T-cell (primary cell): Measurements from ENCODE around the gene PPP1R7. TPM values are rescaled to one million over a fixed set of nuclear protein-coding genes. Genes with fewer than 3 reads are reported as not detected.

Experiments used
- ATAC-seq, 4 experiments: fragments of 200-7000 bp in 3 of 4; fragments of 150-1000 bp in 1 of 4; cut with Tn5 transposase; replicated peaks in 1 of 4; 1 replicate in 3 of 4; 2 replicates in 1 of 4; pipeline ENCODE4 v1.10.0; 2021; ENCODE audit warnings: moderate library complexity in 3 of 4, mild to moderate bottlenecking in 2 of 4, moderate number of reproducible peaks in 1 of 4
- CTCF ChIA-PET, 2 donors: fragments of 300-600 bp; sonication (Branson Sonifier 250); formaldehyde crosslinking; loops; one replicate each; lab custom pipeline; 2022; ENCODE audit warnings: antibody characterized with exemption in 2 of 2; lab: Charles Lee
- POLR2A ChIA-PET, 2 donors: fragments of 300-600 bp; sonication (Branson Sonifier 250); formaldehyde crosslinking; loops; one replicate each; lab custom pipeline; 2022; ENCODE audit warnings: antibody characterized with exemption in 2 of 2; lab: Charles Lee
- DNase-seq, 35 experiments: peaks; one replicate each; pipeline versions ENCODE4 v3.0.0 to v3.0.0-alpha.2; 2013 to 2023
- H3K27ac ChIP-seq: one replicate; pipeline ENCODE4 v1.5.1; 2013; ENCODE audit warnings: low read length
- H3K27me3 ChIP-seq, 2 experiments: replicated peaks in 1 of 2; 1 replicate in 1 of 2; 2 replicates in 1 of 2; pipeline versions ENCODE4 v1.6.1 to v1.7.0; 2013; ENCODE audit warnings: low read length in 1 of 2, mixed read lengths in 1 of 2; ENCODE audit not compliant: control insufficient read depth in 2 of 2, insufficient read depth in 2 of 2; ENCODE audit errors: extremely low read depth in 1 of 2
- H3K36me3 ChIP-seq, 2 donors: 1 replicate in 1 of 2; 2 replicates in 1 of 2; pipeline versions ENCODE4 v1.6.1 to v1.7.0; 2013; ENCODE audit warnings: low read length in 1 of 2; ENCODE audit not compliant: control insufficient read depth in 2 of 2, insufficient read depth in 1 of 2; ENCODE audit errors: extremely low read depth in 1 of 2
- H3K4me1 ChIP-seq, 2 experiments: 1 replicate in 1 of 2; 2 replicates in 1 of 2; pipeline versions ENCODE4 v1.6.1 to v1.7.0; 2013; ENCODE audit warnings: low read length in 2 of 2, mixed read lengths in 1 of 2; ENCODE audit not compliant: insufficient read depth in 2 of 2, control insufficient read depth in 1 of 2; ENCODE audit errors: extremely low read depth in 1 of 2
- H3K4me3 ChIP-seq, 2 donors: 1 replicate in 1 of 2; 2 replicates in 1 of 2; pipeline versions ENCODE4 v1.5.1 to v1.7.0; 2013; ENCODE audit warnings: mild to moderate bottlenecking in 2 of 2, low read length in 1 of 2, moderate library complexity in 1 of 2; ENCODE audit not compliant: control insufficient read depth in 1 of 2; ENCODE audit errors: extremely low read depth in 1 of 2
- H3K9me3 ChIP-seq: 2 replicates; pipeline ENCODE4 v1.7.0; 2013
- H3K27ac Mint-ChIP-seq, 2 donors: one replicate each; pipeline ENCODE4 v1.8.0; 2020 to 2021; ENCODE audit warnings: mild to moderate bottlenecking in 2 of 2, mixed read lengths in 2 of 2
- H3K27me3 Mint-ChIP-seq, 2 donors: one replicate each; pipeline ENCODE4 v1.8.0; 2021 to 2022; ENCODE audit warnings: mixed read lengths in 2 of 2
- H3K36me3 Mint-ChIP-seq: one replicate; pipeline ENCODE4 v1.8.0; 2021; ENCODE audit warnings: mixed read lengths
- H3K4me1 Mint-ChIP-seq, 3 donors: one replicate each; pipeline ENCODE4 v1.8.0; 2020 to 2022; ENCODE audit warnings: mixed read lengths in 3 of 3, mild to moderate bottlenecking in 1 of 3
- H3K4me3 Mint-ChIP-seq, 3 donors: one replicate each; pipeline ENCODE4 v1.8.0; 2020 to 2022; ENCODE audit warnings: mild to moderate bottlenecking in 3 of 3, mixed read lengths in 3 of 3, moderate library complexity in 3 of 3
- H3K9me3 Mint-ChIP-seq, 3 donors: one replicate each; pipeline ENCODE4 v1.8.0; 2020 to 2022; ENCODE audit warnings: mixed read lengths in 3 of 3
- WGBS: methylation state at CpG from one replicate; pipeline ENCODE4 v1.1.5; 2013; ENCODE audit warnings: missing lambda C conversion rate; ENCODE audit not compliant: insufficient coverage; 5-methylcytosine and 5-hydroxymethylcytosine counted together
- total RNA-seq, 35 experiments: library from RNA in 6 of 35; stranded (reverse) in 6 of 35; fragments of 120-200 nt in 1 of 35; gene quantifications; one replicate each; pipeline versions ENCODE4 v1.2.1 to v1.2.4 and lab custom pipeline; 2013 to 2026

Gene PPP1R7
- total RNA-seq, 5 donors from 2014 or later (not counting 1 experiment from before 2014, with no cell fraction given) = 46.6 to 61.2 (median 53.8) TPM

GRCh38 chr2:241148891-241149674, 1.2 kb upstream of the PPP1R7 start, which contains the start of gene PASK:
PASK (minus strand) TSS chr2:241149472; CDS start chr2:241143032, 6,440 bp downstream.
- H3K4me3 ChIP-seq = peak within 1 kb of the TSS; percentile 86 to 92
- peak within 1 kb of the TSS; percentile 44 for H3K27ac ChIP-seq
- H3K27ac Mint-ChIP-seq = peak within 1 kb of the TSS; percentile 93 to 95
- peaks cover 9 to 22% of the 10 kb centered on the region in 2 experiments for H3K4me1 ChIP-seq
- DNase-seq (peak; percentile 83 to 95 (median 92)), ATAC-seq (peak; percentile 80 to 82 (median 81))
- no peaks in the 10 kb centered on the region for H3K9me3 ChIP-seq
- H3K4me3 Mint-ChIP-seq = peak within 1 kb of the TSS; percentile 97 to 100 (median 99)
- CTCF ChIA-PET = interaction anchor here (0.6 to 2.1 kb wide), 9 partner anchors 25 to 635 kb away, joined by 3 to 31 read pairs (median 5); no protein-coding TSS in a partner anchor
- H3K27me3 ChIP-seq = no peaks in the 10 kb centered on the region
- no peaks in the 10 kb centered on the region for H3K27me3 Mint-ChIP-seq
- peaks cover 6% of the 10 kb centered on the region for H3K36me3 Mint-ChIP-seq
- no peaks in the 10 kb centered on the region for H3K9me3 Mint-ChIP-seq
- H3K4me1 Mint-ChIP-seq = peaks cover 42 to 54% (median 51%) of the 10 kb centered on the region in 3 donors
- WGBS = under 1% methylated on average over 86 of the region's 88 CpGs
- peaks cover 3 to 14% of the 10 kb centered on the region in 2 donors for H3K36me3 ChIP-seq
- POLR2A ChIA-PET = interaction anchor here (0.5 to 1.0 kb wide), 6 partner anchors 17 to 147 kb away, joined by 3 to 4 read pairs (median 3); no protein-coding TSS in a partner anchor

GRCh38 chr2:241149675-241149924, 667 bp upstream of the PPP1R7 start:
- H3K36me3 Mint-ChIP-seq = peaks cover 5% of the 10 kb centered on the region
- POLR2A ChIA-PET = interaction anchor here (0.5 to 1.0 kb wide), 6 partner anchors 18 to 147 kb away, joined by 3 to 4 read pairs (median 3); no protein-coding TSS in a partner anchor
- under 1% methylated on average over 23 of the region's 23 CpGs for WGBS
- DNase-seq = no peak
- H3K9me3 ChIP-seq = no peaks in the 10 kb centered on the region
- peak overlapping the region; percentile 44 for H3K27ac ChIP-seq
- CTCF ChIA-PET = interaction anchor here (0.6 to 2.1 kb wide), 8 partner anchors 26 to 636 kb away, joined by 3 to 31 read pairs (median 5); no protein-coding TSS in a partner anchor
- no peak for ATAC-seq
- peak overlapping the region; percentile 86 to 92 for H3K4me3 ChIP-seq
- peak overlapping the region; percentile 84 to 85 for H3K27ac Mint-ChIP-seq
- H3K9me3 Mint-ChIP-seq = no peaks in the 10 kb centered on the region
- H3K36me3 ChIP-seq = peaks cover 0 to 13% of the 10 kb centered on the region in 2 donors
- H3K4me3 Mint-ChIP-seq = peak overlapping the region; percentile 97 to 100 (median 99)
- H3K27me3 ChIP-seq = no peaks in the 10 kb centered on the region
- H3K4me1 Mint-ChIP-seq = peaks cover 42 to 54% (median 51%) of the 10 kb centered on the region in 3 donors
- H3K4me1 ChIP-seq = peaks cover 9 to 22% of the 10 kb centered on the region in 2 experiments
- no peaks in the 10 kb centered on the region for H3K27me3 Mint-ChIP-seq

GRCh38 chr2:241150660-241151530, 628 bp downstream of the PPP1R7 start:
- ChIA-PET POLR2A (no interaction called here), CTCF (interaction anchor here in 1 of 2 donors (0.6 to 2.1 kb wide), 4 partner anchors 55 to 93 kb away, joined by 3 to 31 read pairs (median 4); no protein-coding TSS in a partner anchor)
- Mint-ChIP-seq H3K36me3 (peaks cover 6% of the 10 kb centered on the region), H3K27ac (peak overlapping the region; percentile 93 to 95), H3K4me3 (peak overlapping the region; percentile 97 to 100 (median 99)), H3K9me3 (no peaks in the 10 kb centered on the region), H3K4me1 (peaks cover 42 to 54% (median 49%) of the 10 kb centered on the region in 3 donors), H3K27me3 (no peaks in the 10 kb centered on the region)
- Histone ChIP-seq H3K36me3 (peaks cover 0 to 21% of the 10 kb centered on the region in 2 donors), H3K27ac (no peak overlapping the region), H3K4me3 (peak overlapping the region; percentile 86 to 92), H3K4me1 (peaks cover 9 to 22% of the 10 kb centered on the region in 2 experiments), H3K27me3 (no peaks in the 10 kb centered on the region), H3K9me3 (no peaks in the 10 kb centered on the region)
- DNase-seq = peak in 3 of 35 experiments; percentile 1 to 16 (median 8)
- WGBS = 21% methylated on average over 25 of the region's 37 CpGs
- no peak for ATAC-seq

- Mint-ChIP-seq H3K4me3 (peak overlapping the region; percentile 97 to 100 (median 99)), H3K9me3 (no peaks in the 10 kb centered on the region), H3K4me1 (peaks cover 43 to 51% (median 46%) of the 10 kb centered on the region in 3 donors), H3K27me3 (no peaks in the 10 kb centered on the region), H3K36me3 (peaks cover 12% of the 10 kb centered on the region), H3K27ac (peak overlapping the region in 1 of 2 donors; percentile 30)
- DNase-seq = no peak
- Histone ChIP-seq H3K27me3 (no peaks in the 10 kb centered on the region), H3K9me3 (no peaks in the 10 kb centered on the region), H3K4me3 (no peak overlapping the region), H3K4me1 (peaks cover 9 to 22% of the 10 kb centered on the region in 2 experiments), H3K27ac (no peak overlapping the region), H3K36me3 (peaks cover 0 to 24% of the 10 kb centered on the region in 2 donors)
- WGBS = 96% methylated on average over 5 of the region's 8 CpGs
- ChIA-PET CTCF (interaction anchor here (0.6 kb wide), 2 partner anchors 88 kb away, joined by 3 to 4 read pairs; no protein-coding TSS in a partner anchor), POLR2A (no interaction called here)
- no peak for ATAC-seq
Measured at GRCh38 chr2:241151934-241152660, 1.8 kb downstream of the PPP1R7 start.

- no peak for ATAC-seq
- WGBS = 76% methylated on average over 7 of the region's 7 CpGs
- Histone ChIP-seq H3K36me3 (peaks cover 11 to 39% of the 10 kb centered on the region in 2 donors), H3K27ac (no peak overlapping the region), H3K27me3 (no peaks in the 10 kb centered on the region), H3K9me3 (no peaks in the 10 kb centered on the region), H3K4me1 (peaks cover 6 to 12% of the 10 kb centered on the region in 2 experiments), H3K4me3 (no peak overlapping the region)
- peaks cover 37 to 43% (median 38%) of the 10 kb centered on the region in 3 donors for H3K4me1 Mint-ChIP-seq
- CTCF ChIA-PET = no interaction called here
- H3K9me3 Mint-ChIP-seq = no peaks in the 10 kb centered on the region
- H3K27me3 Mint-ChIP-seq = no peaks in the 10 kb centered on the region
- H3K27ac Mint-ChIP-seq = no peak overlapping the region
- peaks cover 22% of the 10 kb centered on the region for H3K36me3 Mint-ChIP-seq
- DNase-seq = no peak
- POLR2A ChIA-PET = no interaction called here
- no peak overlapping the region for H3K4me3 Mint-ChIP-seq
Measured at GRCh38 chr2:241153616-241154015, 3.3 kb downstream of the PPP1R7 start.
